ENCODE results near the gene PRSS33.

PRSS33 gene

DNA sequence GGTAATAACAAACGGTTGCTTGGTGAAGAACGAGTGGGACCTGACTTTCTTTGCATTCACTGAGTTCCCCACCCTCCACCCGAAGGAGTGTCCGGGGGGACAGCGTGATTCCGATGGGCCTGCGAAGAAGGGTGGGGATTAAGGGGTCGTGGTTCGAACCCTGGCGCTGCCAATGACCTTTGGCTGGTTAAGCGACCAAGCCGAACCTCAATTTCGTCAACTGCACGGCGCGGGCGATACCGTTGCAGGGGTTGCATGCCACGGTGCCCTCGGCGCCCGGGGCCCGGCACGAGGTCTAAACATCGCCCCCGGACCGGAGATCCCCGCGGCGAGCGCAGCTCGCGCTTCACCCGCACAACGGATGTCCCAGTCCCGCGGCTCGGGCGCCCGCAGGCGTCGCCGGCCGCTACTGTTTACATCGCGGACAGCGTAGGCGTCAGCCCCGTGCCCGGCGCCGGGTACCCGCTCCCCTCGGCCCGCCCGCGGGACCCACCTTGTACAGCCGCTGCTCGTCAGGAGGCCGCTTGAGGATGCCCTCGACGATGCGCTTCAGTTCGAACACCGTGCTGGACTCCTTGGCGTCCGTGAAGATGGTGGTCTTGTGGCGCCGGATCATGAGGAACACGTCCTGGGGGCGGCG is 10.7 kb downstream of the PRSS33 start:
- DNase-seq = no peak

DNA sequence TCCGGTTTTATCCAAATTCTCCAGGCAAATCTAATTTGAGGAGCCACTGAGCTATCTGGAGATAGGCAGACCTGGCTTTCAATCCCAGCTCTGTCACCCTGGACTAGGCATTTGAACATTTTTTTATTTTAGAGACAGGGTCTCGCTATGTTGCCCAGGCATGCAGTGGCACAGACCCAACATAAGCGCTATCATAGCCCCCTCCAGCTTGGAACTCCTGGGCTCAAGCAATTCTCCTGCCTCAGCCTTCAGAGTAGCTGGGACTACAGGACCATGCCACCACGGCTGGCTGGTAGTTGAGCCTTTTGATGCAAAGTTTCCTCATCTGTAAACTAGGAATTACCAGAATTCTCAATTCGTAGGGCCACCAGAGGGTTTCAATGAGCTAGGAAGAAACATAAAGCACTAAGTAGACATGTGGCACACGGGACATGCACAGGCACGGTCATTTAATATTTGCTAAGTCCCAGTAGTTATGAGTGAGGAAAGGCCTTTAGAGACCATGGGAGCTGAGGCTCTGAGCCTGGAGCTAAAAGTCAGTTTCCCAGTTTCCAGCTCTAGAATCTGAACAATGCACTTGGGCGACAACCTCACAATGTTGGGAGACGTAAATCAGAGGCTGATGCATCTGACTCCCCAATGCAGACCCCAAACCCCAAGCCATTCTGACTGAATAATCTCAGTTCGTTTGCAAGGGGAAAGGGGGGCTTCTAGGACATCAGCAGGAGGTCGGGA is 11.4 kb downstream of the PRSS33 start:
- DNase-seq = no peak

GRCh38 chr16:2775131-2775716 is 12.1 kb downstream of the PRSS33 start:
- DNase-seq = no peak

GRCh38 chr16:2774161-2774891 is 13.0 kb downstream of the PRSS33 start:
- peak; percentile 63 for DNase-seq

GRCh38 chr16:2773188-2773968 is 14.0 kb downstream of the PRSS33 start:
- no peak for DNase-seq

- no peak for DNase-seq
Measured at GRCh38 chr16:2771496-2772402, 15.6 kb downstream of the PRSS33 start.

- no peak for DNase-seq
Measured at GRCh38 chr16:2770057-2770951, 17.1 kb downstream of the PRSS33 start.

DNA sequence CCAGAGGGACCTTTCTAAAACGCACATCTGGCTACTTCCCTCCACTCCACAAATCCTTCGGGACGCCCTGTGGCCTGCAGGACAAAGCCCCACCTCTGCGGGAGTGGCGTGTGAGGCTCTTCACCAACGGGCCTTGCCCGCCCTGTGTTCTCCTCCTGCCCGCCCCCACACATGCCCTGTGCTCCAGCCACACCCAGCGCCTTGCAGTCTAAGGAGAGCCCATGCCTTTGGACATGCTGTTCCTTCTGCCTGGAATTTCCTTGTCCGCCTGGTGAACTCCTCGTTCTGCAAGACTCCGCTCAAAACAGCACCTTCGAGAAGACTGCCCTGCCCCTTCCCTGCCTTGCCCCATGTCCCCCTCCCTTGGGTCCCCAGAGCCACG is 17.7 kb downstream of the PRSS33 start:
- no peak for DNase-seq

- no peak for DNase-seq
Measured at GRCh38 chr16:2769100-2769529, 18.2 kb downstream of the PRSS33 start.

GRCh38 chr16:2768403-2769089 is 18.8 kb downstream of the PRSS33 start:
- no peak for DNase-seq

DNA sequence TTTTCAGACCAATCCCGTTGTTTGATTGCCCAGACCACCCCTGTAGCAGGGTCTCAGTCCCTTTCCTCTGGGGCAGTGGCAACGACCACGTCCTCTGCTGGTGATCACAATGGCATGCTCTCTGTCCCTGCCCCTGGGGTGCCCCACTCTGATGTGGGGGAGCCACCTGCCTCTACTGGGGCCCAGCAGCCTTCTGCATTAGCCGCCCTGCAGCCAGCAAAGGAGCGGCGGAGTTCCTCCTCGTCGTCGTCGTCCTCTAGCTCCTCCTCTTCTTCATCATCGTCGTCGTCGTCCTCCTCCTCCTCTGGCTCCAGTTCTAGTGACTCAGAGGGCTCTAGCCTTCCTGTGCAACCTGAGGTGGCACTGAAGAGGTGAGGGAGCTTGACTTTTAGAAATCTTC is 19.5 kb downstream of the PRSS33 start:
- no peak for DNase-seq

DNA sequence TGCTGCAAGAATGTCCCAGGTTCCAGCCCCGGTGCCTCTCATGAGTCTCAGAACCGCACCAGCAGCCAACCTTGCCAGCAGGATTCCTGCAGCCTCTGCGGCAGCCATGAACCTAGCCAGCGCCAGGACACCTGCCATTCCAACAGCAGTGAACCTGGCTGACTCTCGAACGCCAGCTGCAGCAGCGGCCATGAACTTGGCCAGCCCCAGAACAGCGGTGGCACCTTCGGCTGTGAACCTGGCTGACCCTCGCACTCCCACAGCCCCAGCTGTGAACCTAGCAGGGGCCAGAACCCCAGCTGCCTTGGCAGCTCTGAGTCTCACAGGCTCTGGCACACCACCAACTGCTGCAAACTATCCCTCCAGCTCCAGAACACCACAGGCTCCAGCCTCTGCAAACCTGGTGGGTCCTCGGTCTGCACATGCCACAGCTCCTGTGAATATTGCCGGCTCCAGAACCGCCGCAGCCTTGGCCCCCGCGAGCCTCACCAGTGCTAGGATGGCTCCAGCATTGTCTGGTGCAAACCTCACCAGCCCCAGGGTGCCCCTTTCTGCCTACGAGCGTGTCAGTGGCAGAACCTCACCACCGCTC is 20.1 kb downstream of the PRSS33 start:
- no peak for DNase-seq

DNA sequence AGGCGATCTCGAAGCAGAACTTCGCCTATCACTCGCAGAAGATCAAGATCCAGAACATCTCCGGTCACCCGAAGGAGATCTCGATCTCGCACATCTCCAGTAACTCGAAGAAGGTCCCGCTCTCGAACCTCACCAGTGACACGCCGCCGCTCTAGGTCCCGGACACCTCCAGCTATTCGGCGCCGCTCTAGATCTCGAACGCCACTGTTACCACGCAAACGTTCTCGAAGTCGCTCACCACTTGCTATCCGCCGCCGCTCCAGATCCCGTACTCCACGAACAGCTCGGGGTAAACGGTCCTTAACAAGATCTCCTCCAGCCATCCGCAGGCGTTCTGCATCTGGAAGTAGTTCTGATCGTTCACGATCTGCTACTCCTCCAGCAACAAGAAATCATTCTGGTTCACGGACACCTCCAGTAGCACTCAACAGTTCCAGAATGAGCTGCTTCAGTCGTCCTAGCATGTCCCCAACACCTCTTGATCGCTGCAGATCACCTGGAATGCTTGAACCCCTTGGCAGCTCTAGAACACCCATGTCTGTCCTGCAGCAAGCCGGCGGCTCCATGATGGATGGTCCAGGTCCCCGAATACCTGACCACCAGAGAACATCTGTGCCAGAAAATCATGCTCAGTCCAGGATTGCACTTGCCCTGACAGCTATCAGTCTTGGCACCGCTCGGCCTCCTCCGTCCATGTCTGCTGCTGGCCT is 20.8 kb downstream of the PRSS33 start:
- DNase-seq = no peak

- no peak for DNase-seq
Measured at GRCh38 chr16:2765462-2766404, 21.6 kb downstream of the PRSS33 start.

- no peak for DNase-seq
Measured at GRCh38 chr16:2764718-2765117, 22.6 kb downstream of the PRSS33 start.

GRCh38 chr16:2763173-2763572 is 24.2 kb downstream of the PRSS33 start:
- no peak for DNase-seq

GRCh38 chr16:2762711-2763110 is 24.6 kb downstream of the PRSS33 start:
- DNase-seq = no peak
